NCI-H146 (cell line): ENCODE results near the gene SGSH.

Experiments
- DNase-seq: peaks from one replicate; lab custom pipeline; 2025; lab: John Stamatoyannopoulos, UW

The SGSH gene

DNA sequence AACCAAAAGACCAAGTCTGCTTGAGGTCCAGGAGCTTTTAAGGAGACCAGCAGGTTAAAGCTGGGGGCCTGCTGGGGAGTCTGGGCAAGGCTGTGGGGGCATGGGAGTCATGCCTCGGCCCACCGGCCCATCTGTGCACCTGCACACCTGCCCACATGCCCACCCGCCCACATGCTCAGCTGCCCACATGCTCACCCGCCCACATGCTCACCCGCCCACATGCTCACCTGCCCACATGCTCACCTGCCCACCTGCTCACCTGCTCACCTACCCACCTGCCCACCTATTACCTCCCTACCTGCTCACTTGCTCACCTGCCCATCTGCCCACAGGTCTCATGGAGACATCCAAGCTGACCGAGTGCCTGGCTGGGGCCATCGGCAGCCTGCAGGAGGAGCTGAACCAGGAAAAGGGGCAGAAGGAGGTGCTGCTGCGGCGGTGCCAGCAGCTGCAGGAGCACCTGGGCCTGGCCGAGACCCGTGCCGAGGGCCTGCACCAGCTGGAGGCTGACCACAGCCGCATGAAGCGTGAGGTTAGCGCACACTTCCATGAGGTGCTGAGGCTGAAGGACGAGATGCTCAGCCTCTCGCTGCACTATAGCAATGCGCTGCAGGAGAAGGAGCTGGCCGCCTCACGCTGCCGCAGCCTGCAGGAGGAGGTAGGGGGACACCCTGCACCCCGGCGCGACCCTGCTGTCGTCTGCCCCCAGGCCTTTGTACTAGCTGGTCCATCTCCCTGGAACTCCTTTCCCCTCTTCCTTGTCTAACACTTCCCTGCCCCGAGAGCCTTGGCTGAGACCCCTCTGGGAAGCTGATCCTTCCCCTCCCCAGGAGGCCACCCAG is 36.3 kb downstream of the SGSH start:
- no peak for DNase-seq

DNA sequence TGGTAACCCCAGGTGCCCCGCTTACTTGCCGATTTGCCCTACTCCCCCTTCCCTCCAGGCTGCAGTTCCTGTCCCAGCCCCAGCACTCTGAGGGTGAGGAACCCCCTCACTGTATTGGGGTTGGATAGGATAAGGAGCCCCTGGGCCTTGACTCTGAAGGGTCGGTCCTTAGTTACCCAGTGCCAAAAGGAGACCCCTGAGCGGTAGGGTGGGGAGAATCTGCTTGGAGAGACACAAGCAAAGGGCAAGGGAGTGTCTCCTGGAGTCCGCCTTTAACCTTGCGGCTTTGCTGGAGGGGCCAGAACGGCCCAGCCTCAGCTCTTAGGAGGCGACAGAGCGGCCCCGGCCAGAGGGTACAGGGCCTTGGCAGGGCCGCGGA is 37.3 kb downstream of the SGSH start:
- no peak for DNase-seq

- DNase-seq: no peak
Observed at GRCh38 chr17:80182118-80182844, 37.9 kb downstream of the SGSH start.

GRCh38 chr17:80181431-80181830 is 38.7 kb downstream of the SGSH start:
- DNase-seq: no peak

DNA sequence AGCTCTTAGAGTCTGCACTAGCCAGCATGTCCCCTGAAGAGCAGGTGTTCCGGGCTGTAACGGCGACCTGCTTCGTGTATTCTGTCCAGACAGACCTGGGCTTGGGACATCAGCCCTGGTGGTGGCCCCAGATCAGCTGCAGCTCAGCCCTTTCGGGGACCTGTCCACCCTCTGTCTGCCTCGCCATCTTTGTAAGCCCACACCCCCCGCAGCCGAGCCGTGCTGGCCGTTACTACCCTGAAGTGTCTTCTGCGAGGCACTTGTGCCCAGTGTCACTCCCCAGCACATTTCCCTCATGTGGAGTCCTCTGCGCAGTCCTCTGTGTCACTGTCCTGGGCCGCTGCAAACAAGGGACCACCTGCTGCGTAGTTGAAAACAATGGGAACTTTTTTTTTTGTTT is 39.9 kb downstream of the SGSH start:
- DNase-seq: peak; percentile 26

- no peak for DNase-seq
Observed at GRCh38 chr17:80177986-80178595, 42.0 kb downstream of the SGSH start.

- DNase-seq: no peak
Observed at GRCh38 chr17:80176757-80177156, 43.4 kb downstream of the SGSH start.

GRCh38 chr17:80173916-80174315 is 46.2 kb downstream of the SGSH start:
- DNase-seq: no peak

GRCh38 chr17:80173126-80173525 is 47.0 kb downstream of the SGSH start:
- no peak for DNase-seq

DNA sequence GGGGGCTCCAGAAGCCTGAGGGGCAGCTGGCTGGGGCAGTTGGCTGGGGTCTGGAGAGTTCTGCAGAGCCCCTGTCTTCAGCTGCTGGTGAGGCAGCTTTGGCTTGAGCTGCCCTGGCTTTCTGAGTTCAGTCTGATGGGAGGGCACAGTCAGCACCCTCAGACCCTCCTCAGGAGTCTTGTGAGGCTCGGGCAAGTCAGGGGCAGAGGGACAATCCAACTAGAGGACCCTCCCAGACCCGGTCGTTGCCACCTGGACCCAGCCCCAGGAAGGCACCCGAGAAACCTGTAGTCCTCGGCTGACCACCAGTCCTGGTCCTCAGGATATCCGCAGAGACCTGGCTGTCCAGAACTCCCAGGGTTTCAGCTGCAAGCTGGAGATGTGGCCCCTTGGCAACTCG is 48.5 kb downstream of the SGSH start:
- DNase-seq: no peak

DNA sequence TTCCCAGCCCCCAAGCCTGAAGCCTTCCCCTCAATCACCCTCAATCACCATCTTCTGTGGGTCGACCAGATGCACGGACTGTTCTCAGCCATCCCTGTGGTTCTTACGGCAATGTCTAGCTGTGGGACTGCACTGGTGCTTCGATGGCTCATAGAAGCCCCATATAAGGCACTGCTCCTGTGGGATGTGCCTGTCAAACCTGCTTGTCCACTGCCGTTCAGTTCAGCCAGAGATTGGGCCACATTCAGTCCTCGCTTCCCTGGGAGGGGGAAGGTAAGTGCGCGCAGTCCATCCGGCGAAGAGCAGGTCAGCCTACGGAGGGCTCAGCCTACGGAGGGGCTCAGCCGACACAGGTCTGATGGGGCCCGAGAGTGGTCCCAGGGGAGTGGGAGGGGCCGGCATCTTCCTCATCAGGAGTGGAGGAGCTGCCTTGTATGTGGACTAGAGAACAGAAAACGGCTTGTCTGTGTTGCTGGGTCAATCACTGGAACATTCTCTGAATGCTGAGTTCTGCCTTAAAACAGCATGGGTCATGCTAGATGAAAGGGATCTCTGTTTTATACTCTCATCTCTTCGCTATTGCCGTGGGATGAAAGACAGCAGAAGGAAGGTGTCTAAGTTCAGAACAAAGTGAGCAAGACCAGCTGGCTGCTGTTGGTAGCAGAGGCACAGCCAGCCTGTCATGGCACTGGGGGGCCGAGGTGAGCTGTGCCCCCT is 50.2 kb downstream of the SGSH start, which contains the start of gene CARD14:
CARD14 (plus strand) TSS at position 247 of the 717 bp plus-strand sequence. CDS start 11,409 bp downstream, outside the sequence.
- no peak for DNase-seq

DNA sequence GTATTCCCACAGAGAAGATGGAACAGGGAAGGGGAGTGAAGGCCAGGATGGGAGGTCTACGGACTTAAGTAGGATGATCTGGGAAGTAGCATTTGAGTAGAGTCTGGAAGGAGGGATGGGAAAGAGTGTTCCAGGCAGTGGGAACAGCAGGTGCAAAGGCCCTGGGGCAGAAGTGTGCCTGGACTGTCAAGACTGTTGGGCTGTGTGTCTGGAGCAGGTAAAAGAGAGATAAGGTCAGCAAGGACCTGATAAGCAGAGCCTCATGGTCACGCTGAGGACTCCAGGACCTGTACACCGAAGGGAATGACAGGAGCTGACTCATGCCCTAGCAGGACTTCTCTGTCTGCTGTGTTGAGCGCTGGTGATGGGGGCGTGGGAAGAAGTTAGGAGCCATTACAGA is 51.0 kb downstream of the SGSH start:
- no peak for DNase-seq

- DNase-seq: peak; percentile 43
Observed at GRCh38 chr17:80168371-80168770, 51.8 kb downstream of the SGSH start.

DNA sequence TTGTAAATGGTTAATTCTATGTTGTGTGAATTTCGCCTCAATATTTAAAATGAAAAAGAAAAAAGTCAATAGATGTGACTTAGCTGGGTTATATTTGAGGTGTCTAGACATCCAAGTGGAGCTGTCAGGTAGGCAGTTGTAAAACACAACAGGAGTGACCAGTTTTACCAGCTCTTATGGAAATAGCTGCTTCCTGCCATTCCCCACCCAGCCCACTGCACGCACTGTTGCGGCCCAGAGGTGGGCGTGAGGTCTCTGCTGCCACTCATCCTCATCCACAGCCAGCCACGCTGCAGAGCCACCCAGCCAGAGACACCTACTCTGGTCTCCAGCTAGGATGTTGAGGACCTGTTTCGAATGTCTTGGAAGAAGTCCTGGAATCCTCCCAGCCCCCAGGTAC is 53.7 kb downstream of the SGSH start:
- no peak for DNase-seq

- DNase-seq: no peak
Observed at GRCh38 chr17:80164185-80164584, 55.9 kb downstream of the SGSH start.

- DNase-seq: no peak
Observed at GRCh38 chr17:80163336-80163735, 56.8 kb downstream of the SGSH start.

DNA sequence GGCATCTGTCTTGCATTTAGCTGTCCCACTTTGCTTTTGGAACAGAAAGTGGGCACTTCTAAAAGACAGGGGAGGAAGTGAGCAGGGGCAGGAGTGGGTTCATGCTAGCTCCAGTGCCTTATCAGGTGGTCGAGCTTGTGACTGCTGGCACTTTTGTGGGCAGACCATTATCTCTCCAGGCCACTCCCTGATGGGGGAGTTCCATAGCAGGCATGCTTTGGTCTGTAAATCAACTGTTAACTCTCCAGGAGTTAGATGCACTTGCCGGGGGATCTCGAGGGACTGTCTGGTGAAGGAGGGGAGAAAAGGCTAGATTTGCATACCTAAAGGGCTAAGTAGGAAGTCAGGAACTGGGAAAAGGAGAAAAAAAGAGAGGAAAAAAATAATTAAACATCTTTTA is 59.6 kb downstream of the SGSH start:
- no peak for DNase-seq
